Memory B cell (primary cell): ENCODE measurements around the gene DRP2.
"Not testable (repeated sequence)": the region's sequence is repeated elsewhere in the genome, so short reads cannot be mapped to it uniquely, and the experiment has no call there.

Experiments used
- ATAC-seq: fragments of 150-1000 bp; cut with Tn5 transposase; 2 replicates; pipeline ENCODE4 v1.10.0; 2021; ENCODE audit warnings: low read depth, mild to moderate bottlenecking, moderate library complexity
- DNase-seq, 2 donors: peaks; one replicate each; pipeline ENCODE4 v3.0.0; 2022; ENCODE audit warnings: low spot score in 2 of 2
- H3K27ac Mint-ChIP-seq: one replicate; pipeline ENCODE4 v1.8.0; 2022; ENCODE audit warnings: mild to moderate bottlenecking, moderate library complexity, mixed read lengths
- H3K27me3 Mint-ChIP-seq: one replicate; pipeline ENCODE4 v1.8.0; 2022; ENCODE audit warnings: mixed read lengths
- H3K36me3 Mint-ChIP-seq: one replicate; pipeline ENCODE4 v1.8.0; 2022; ENCODE audit warnings: mild to moderate bottlenecking, mixed read lengths
- H3K4me1 Mint-ChIP-seq: one replicate; pipeline ENCODE4 v1.8.0; 2022; ENCODE audit warnings: mixed read lengths
- H3K4me3 Mint-ChIP-seq: one replicate; pipeline ENCODE4 v1.8.0; 2022; ENCODE audit warnings: mild to moderate bottlenecking, moderate library complexity, mixed read lengths
- H3K9me3 Mint-ChIP-seq: one replicate; pipeline ENCODE4 v1.8.0; 2022; ENCODE audit warnings: mixed read lengths

The DRP2 gene

DNA sequence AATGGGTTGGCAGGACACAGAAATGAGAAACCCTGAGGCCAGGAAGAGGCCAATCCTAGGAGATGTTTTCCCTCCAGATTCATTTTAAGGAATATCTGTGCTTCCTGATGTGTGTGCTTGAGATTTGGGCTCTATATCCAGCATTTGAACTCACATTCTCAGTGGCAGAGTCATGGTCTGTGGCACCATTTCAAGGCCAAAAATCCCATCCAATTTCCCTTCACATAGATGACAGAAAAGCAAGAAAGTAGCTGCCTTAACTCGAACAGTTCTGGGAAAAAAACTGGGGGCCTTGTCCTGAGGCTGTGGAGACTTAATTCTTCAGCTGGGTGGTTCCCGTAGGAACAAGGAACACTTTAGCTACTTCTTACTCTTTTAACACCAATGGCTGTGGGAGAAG, 44.2 kb downstream of the DRP2 start:
- no peak for DNase-seq
- Mint-ChIP-seq H3K4me3 (no peak overlapping the region), H3K36me3 (no peaks in the 10 kb centered on the region), H3K4me1 (no peaks in the 10 kb centered on the region), H3K27me3 (peaks cover 1% of the 10 kb centered on the region), H3K27ac (no peak overlapping the region), H3K9me3 (no peaks in the 10 kb centered on the region)
- no peak for ATAC-seq

DNA sequence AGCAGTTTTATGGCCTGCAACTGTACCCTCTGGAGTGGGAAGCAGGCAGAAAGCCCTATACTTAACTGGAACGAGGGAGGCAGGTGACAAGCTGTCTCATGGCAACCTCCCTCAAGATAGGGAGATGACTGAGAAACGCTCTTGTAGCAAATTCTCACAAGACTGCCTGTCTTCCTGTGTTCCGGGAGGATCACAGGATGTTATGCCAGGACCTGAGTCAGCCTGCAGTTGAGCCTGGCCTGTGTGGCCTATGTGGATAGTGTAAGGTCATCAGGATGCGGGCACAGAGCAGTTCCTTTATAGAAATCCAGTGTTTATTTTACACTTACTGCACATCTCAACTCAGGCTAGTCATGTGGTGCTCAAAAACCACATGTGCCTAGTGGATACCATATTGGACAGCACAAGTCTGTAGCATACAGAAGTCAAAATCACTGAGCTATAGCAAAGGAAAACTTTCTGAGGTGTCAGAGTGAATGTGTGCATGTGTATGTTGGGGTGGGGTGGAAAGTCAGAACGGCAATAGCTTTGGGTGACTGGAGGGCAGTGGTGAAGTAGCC, 46.4 kb downstream of the DRP2 start:
- no peaks in the 10 kb centered on the region for H3K9me3 Mint-ChIP-seq
- H3K4me3 Mint-ChIP-seq = no peak overlapping the region
- H3K27me3 Mint-ChIP-seq = peaks cover 1% of the 10 kb centered on the region
- no peaks in the 10 kb centered on the region for H3K36me3 Mint-ChIP-seq
- ATAC-seq (no peak), DNase-seq (no peak)
- no peaks in the 10 kb centered on the region for H3K4me1 Mint-ChIP-seq
- no peak overlapping the region for H3K27ac Mint-ChIP-seq

DNA sequence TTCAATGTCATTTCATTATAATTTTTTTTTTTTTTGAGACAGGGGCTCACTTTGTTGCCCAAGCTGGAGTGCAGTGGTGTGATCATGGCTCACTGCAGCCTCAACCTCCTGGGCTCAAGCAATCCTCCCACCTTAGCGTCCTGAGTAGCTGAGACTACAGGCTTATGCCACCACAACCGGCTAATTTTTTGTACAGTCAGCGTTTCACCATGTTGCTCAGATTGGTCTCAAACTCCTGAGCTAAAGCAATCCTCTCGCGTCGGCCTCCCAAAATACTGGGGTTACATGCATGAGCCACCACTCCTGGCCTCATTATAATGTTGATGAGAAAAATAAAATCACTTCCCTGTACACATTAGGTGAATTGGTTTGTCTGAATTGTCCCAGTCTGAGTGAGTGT, 54.6 kb downstream of the DRP2 start:
- Mint-ChIP-seq H3K4me1 (no peaks in the 10 kb centered on the region), H3K9me3 (no peaks in the 10 kb centered on the region), H3K27ac (no peak overlapping the region), H3K27me3 (peaks cover 1% of the 10 kb centered on the region), H3K4me3 (no peak overlapping the region), H3K36me3 (no peaks in the 10 kb centered on the region)
- DNase-seq (no peak), ATAC-seq (no peak)

DNA sequence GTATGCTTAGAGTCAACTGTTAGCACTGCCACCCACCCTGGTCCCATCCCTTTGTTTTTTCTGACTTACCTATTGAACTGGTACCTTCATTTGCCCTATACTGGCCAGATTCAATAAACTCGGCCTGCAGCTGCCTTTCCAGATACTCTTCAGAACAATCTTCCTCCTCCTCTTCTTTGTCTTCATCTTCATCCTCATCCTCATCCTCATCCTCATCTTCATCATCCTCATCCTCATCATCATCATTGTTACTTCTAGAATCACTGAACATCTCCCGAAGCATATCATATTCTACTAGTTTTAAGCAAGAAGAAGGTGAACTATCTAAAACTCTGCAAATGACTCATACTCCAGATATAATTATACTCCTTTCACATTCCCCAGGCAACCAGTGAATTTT, 56.7 kb downstream of the DRP2 start:
- H3K4me3 Mint-ChIP-seq = no peak overlapping the region
- H3K27me3 Mint-ChIP-seq = peaks cover 1% of the 10 kb centered on the region
- DNase-seq (no peak), ATAC-seq (no peak)
- H3K9me3 Mint-ChIP-seq = no peaks in the 10 kb centered on the region
- H3K36me3 Mint-ChIP-seq = no peaks in the 10 kb centered on the region
- H3K4me1 Mint-ChIP-seq = no peaks in the 10 kb centered on the region
- H3K27ac Mint-ChIP-seq = no peak overlapping the region

DNA sequence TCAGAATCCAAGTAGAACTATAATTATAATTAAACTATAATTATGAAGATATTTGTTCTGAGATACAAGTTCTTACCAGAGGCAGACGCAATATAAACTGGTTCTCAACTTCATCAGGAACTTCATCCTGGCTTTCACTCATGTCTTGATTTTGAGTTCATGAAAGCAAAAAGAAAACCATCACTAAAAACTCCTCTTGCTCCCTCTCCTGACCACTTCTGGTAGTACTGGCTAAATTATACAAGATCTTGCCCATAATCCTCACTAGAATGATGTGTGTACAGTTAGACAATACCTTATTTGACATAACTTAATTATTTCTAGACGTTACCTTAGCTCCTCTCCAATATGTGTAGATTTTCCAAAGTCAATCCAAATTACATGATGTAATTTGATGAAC, 67.8 kb downstream of the DRP2 start:
- DNase-seq = peak; percentile 9 to 15
- H3K4me1 Mint-ChIP-seq = no peaks in the 10 kb centered on the region
- H3K4me3 Mint-ChIP-seq = no peak overlapping the region
- H3K27me3 Mint-ChIP-seq = peaks cover 1% of the 10 kb centered on the region
- ATAC-seq = peak; percentile 39
- no peak overlapping the region for H3K27ac Mint-ChIP-seq
- no peaks in the 10 kb centered on the region for H3K9me3 Mint-ChIP-seq
- H3K36me3 Mint-ChIP-seq = no peaks in the 10 kb centered on the region

DNA sequence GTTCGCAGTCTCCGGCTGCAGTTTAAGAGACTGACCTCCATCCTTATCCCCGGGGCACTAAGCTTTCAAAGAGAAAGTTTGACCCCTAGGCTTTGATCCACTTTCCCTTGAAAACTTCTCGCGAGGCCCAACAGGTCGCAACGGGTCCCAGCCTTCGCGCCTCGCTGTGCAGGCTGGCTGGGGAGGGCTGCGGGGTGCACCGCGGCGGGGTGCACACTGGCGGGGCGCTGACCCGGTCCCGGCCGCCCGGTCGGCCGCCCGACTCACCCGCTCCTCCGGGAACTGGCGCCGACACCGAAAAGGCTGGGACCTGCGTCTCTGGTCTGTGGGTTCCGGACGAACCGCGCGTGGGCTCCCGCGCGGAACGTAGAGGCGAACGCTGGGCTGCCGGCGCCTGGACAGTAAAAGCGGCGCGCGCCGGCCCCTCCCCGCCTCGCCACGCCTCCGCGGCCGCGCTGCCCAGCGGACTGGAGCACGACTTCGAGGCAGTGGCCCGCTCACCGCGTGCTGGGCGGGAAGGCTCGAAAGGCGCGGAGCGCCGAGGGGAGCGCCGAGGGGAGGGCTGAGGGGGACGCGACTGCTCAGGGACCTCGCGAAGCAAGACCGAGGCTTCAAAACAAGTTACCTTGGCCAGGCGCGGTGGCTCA, 71.5 kb downstream of the DRP2 start, which contains the start of gene TAF7L:
Gene TAF7L, minus strand, starts transcription at position 378 of the 647 bp plus-strand sequence. CDS start 3,791 bp downstream, outside the sequence.
- no peak within 1 kb of the TSS for H3K4me3 Mint-ChIP-seq
- H3K27me3 Mint-ChIP-seq = peaks cover 3% of the 10 kb centered on the region
- no peaks in the 10 kb centered on the region for H3K4me1 Mint-ChIP-seq
- H3K9me3 Mint-ChIP-seq = no peaks in the 10 kb centered on the region
- no peaks in the 10 kb centered on the region for H3K36me3 Mint-ChIP-seq
- no peak within 1 kb of the TSS for H3K27ac Mint-ChIP-seq
- ATAC-seq (no peak), DNase-seq (no peak)

DNA sequence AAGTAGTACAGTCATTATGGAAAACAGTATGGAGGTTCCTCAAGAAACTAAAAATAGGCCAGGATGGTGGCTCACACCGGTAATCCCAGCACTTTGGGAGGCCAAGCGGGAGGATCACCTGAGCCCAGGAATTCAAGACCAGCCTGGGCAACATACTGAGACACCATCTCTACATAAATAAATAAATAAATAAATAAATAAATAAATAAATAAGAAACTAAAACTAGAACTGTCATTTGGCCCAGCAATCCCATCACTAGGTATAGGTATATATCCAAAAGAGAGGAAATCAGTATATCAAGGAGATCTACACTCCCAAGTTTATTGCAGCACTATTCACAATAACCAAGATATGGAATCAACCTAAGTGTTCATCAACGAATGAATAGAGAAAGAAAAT, 76.0 kb downstream of the DRP2 start:
- not testable (repeated sequence) for H3K27ac Mint-ChIP-seq, ATAC-seq, H3K4me1 Mint-ChIP-seq

DNA sequence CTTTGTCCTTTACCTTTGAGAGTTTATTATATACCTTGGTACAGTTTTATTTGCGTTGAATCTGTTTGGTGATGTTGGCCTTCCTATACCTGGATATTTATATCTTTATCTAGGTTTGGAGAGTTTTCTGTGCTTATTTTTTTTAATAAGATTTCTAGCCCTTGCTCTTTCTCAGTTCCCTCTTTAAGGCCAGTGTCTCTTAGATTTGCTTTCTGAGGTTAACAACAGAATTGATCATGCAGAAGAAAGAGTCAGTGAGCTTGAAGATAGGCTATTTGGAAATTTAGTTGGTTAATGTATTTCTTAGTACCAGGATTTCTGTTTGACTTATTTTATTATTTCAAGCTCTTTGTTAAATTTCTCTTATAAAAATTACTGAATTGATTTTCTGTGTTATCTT, 84.2 kb downstream of the DRP2 start:
- Mint-ChIP-seq H3K36me3 (peaks cover 1% of the 10 kb centered on the region), H3K4me1 (no peaks in the 10 kb centered on the region), H3K4me3 (no peak overlapping the region), H3K27ac (no peak overlapping the region), H3K27me3 (no peaks in the 10 kb centered on the region), H3K9me3 (peaks cover 2% of the 10 kb centered on the region)
- ATAC-seq (no peak), DNase-seq (no peak)

More for the DNA sequence above, 76.0 kb downstream of the DRP2 start:
- not testable (repeated sequence) for H3K36me3 Mint-ChIP-seq, H3K4me3 Mint-ChIP-seq, H3K9me3 Mint-ChIP-seq, DNase-seq, H3K27me3 Mint-ChIP-seq
